Ovary (tissue), 3 donors: ENCODE data around the gene CSK.

ENCODE experiments used
- CTCF ChIP-seq, 3 donors: fragments of 450-650 bp in 2 of 3; fragments of 200-600 bp in 1 of 3; IDR thresholded peaks; one replicate each; pipeline versions ENCODE4 v1.5.1 to v1.8.0; 2016 to 2022; ENCODE audit warnings: antibody characterized with exemption in 3 of 3, mild to moderate bottlenecking in 1 of 3
- POLR2A ChIP-seq: fragments of 450-650 bp; IDR thresholded peaks from one replicate; pipeline ENCODE4 v1.6.1; 2017; ENCODE audit warnings: antibody characterized with exemption, mild to moderate bottlenecking, moderate library complexity
- donor health status: DM: no; HTN: no; CAD: no.

- TF ChIP-seq POLR2A: no peak
- no peak for TF ChIP-seq CTCF (IDR thresholded peaks at IDR 0.05)
Observed at GRCh38 chr15:74773329-74773728, 8.6 kb upstream of the CSK start.
